Left lung (tissue), 10 donors: ENCODE data around the gene MRPL9. TPM values are rescaled to one million over a fixed set of nuclear protein-coding genes. Genes with fewer than 3 reads are reported as not detected.

Experiments used
- ATAC-seq: fragments of 200-7000 bp; cut with Tn5 transposase; one replicate; pipeline ENCODE4 v1.9.1; 2020; ENCODE audit warnings: moderate library complexity
- DNase-seq, 4 donors: peaks; one replicate each; pipeline ENCODE4 v3.0.0-alpha.2; 2013 to 2020
- H3K27ac ChIP-seq, 2 donors: fragments of 200-600 bp; sonication (generic) in 1 of 2; one replicate each; pipeline versions ENCODE4 v1.5.0 to v1.8.0; 2020 to 2021
- H3K27me3 ChIP-seq, 2 donors: fragments of 200-600 bp; sonication (generic) in 1 of 2; one replicate each; pipeline versions ENCODE4 v1.5.0 to v1.8.0; 2020 to 2021
- H3K36me3 ChIP-seq, 2 donors: fragments of 200-600 bp; sonication (generic) in 1 of 2; one replicate each; pipeline versions ENCODE4 v1.5.0 to v1.8.0; 2020 to 2021
- H3K4me1 ChIP-seq, 2 donors: fragments of 200-600 bp; one replicate each; pipeline ENCODE4 v1.8.0; 2021
- H3K4me3 ChIP-seq, 2 donors: fragments of 200-600 bp; sonication (generic) in 1 of 2; one replicate each; pipeline versions ENCODE4 v1.5.0 to v1.8.0; 2020 to 2021; ENCODE audit warnings: mild to moderate bottlenecking in 1 of 2
- H3K9me3 ChIP-seq, 2 donors: fragments of 200-600 bp; sonication (generic) in 1 of 2; one replicate each; pipeline versions ENCODE4 v1.5.0 to v1.8.0; 2020 to 2021
- intact Hi-C, 2 donors: fragments of 100-400 bp; cut with DNase I; formaldehyde crosslinking; loops; one replicate each; pipeline versions ENCODE4 v1.11.2 to v1.14.2; 2022
- polyA plus RNA-seq, 6 donors: library from polyadenylated mRNA; unstranded; fragments of 120-200 nt; gene quantifications; one replicate each; pipeline ENCODE4 v1.2.1, GENCODE V29; 2013; ENCODE audit not compliant: insufficient read length in 6 of 6
- total RNA-seq, 2 donors: library from RNA; stranded (reverse); fragmentation: NEBNext Ultra II Directional; extraction: Animal tissue kit (Norgen Biotek cat#: 25700); gene quantifications; one replicate each; pipeline ENCODE4 v1.2.1, GENCODE V29; 2021
- TF ChIP-seq, protein P1 (sequence below), 2 donors: fragments of 200-600 bp; sonication (generic) in 1 of 2; IDR thresholded peaks; one replicate each; pipeline versions ENCODE4 v1.5.0 to v1.8.0; 2021; ENCODE audit warnings: antibody characterized with exemption in 2 of 2
- donor health status: DM: no; HTN: yes; CAD: no.
- donor health status: DM: no; HTN: no; CAD: no.

The MRPL9 gene
- total and polyA plus RNA-seq, 8 donors = 42.5 to 132 (median 117) TPM

DNA sequence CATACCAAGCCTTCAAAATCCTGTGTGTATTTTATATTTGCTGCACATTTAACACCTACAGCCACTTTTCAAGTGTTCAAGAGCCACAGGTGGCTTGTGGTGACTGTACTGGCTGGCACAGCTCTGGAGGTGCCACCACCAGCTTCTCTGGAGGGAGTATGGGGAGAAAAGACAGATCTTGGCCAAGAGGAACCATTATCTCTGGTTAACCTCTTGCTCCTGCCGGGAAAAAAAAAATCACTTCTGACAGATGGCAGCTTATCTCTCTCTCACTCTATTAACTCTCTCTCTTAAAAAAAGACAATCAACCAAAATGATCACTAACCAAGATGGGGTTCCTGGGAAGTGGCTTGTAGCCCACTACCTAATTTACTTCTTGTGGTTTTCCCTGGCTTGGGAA lies 43.2 kb downstream of the MRPL9 start:
- TF ChIP-seq, protein P1, sequence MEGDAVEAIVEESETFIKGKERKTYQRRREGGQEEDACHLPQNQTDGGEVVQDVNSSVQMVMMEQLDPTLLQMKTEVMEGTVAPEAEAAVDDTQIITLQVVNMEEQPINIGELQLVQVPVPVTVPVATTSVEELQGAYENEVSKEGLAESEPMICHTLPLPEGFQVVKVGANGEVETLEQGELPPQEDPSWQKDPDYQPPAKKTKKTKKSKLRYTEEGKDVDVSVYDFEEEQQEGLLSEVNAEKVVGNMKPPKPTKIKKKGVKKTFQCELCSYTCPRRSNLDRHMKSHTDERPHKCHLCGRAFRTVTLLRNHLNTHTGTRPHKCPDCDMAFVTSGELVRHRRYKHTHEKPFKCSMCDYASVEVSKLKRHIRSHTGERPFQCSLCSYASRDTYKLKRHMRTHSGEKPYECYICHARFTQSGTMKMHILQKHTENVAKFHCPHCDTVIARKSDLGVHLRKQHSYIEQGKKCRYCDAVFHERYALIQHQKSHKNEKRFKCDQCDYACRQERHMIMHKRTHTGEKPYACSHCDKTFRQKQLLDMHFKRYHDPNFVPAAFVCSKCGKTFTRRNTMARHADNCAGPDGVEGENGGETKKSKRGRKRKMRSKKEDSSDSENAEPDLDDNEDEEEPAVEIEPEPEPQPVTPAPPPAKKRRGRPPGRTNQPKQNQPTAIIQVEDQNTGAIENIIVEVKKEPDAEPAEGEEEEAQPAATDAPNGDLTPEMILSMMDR (IDR thresholded peaks at IDR 0.05) = no peak
- ATAC-seq (no peak), DNase-seq (no peak)
- peak overlapping the region in 1 of 2 donors; percentile 50 for H3K27ac ChIP-seq
- H3K4me3 ChIP-seq = no peak overlapping the region
- no peaks in the 10 kb centered on the region for H3K9me3 ChIP-seq
- intact Hi-C loops = no loop called here
- H3K27me3 ChIP-seq = peaks cover 17 to 94% of the 10 kb centered on the region in 2 donors
- H3K36me3 ChIP-seq = no peaks in the 10 kb centered on the region
- peaks cover 14 to 22% of the 10 kb centered on the region in 2 donors for H3K4me1 ChIP-seq

DNA sequence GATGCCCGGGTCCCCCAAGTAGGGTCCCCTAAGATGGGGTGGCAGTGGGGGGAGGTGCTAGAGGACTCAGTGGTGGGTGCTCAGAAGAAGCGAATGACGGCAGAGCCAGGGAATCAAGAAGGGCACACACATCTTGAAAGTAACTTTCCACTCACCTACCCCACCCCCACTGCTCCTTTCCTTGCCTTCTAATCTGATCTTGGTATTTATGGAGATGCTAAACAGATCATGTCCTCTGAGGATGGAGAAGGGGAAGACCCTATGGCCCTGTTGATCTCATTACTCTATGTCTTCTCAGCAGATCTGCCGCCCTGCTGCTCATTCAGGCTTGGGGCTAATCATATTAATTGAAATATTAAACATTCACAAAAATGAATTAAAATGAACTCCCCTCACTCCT lies 44.6 kb downstream of the MRPL9 start:
- H3K9me3 ChIP-seq = no peaks in the 10 kb centered on the region
- intact Hi-C loops = no loop called here
- ATAC-seq (no peak), DNase-seq (no peak)
- H3K36me3 ChIP-seq = no peaks in the 10 kb centered on the region
- no peak overlapping the region for H3K4me3 ChIP-seq
- H3K27ac ChIP-seq = no peak overlapping the region
- TF ChIP-seq, protein P1 (IDR thresholded peaks at IDR 0.05) = no peak
- peaks cover 14 to 22% of the 10 kb centered on the region in 2 donors for H3K4me1 ChIP-seq
- peaks cover 17 to 98% of the 10 kb centered on the region in 2 donors for H3K27me3 ChIP-seq

DNA sequence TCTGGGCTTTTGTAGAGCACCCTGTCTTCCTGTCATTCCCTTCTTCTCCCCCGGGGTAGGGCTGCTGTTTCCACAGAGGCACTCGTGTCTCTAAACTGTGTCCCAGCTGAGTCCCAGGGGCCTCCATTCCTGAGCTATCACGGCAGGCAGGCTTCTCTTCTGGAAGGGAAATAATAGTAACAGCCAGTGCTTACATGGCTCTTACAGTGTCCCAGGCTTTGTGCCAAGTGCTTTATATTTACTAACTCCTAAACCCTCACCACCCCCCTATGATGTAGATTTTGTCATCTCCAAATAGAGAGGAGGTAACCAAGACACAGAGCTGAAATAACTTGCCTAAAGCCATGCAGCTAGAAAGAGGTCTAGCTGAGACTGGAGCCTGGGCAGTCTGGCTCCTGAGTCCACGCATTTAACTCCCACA lies 45.3 kb downstream of the MRPL9 start:
- DNase-seq = peak in 1 of 4 donors; percentile 51
- H3K36me3 ChIP-seq = no peaks in the 10 kb centered on the region
- peaks cover 14 to 22% of the 10 kb centered on the region in 2 donors for H3K4me1 ChIP-seq
- peaks cover 17 to 92% of the 10 kb centered on the region in 2 donors for H3K27me3 ChIP-seq
- intact Hi-C loops = no loop called here
- ATAC-seq = no peak
- no peak overlapping the region for H3K4me3 ChIP-seq
- TF ChIP-seq, protein P1 (IDR thresholded peaks at IDR 0.05) = no peak
- no peaks in the 10 kb centered on the region for H3K9me3 ChIP-seq
- H3K27ac ChIP-seq = no peak overlapping the region

DNA sequence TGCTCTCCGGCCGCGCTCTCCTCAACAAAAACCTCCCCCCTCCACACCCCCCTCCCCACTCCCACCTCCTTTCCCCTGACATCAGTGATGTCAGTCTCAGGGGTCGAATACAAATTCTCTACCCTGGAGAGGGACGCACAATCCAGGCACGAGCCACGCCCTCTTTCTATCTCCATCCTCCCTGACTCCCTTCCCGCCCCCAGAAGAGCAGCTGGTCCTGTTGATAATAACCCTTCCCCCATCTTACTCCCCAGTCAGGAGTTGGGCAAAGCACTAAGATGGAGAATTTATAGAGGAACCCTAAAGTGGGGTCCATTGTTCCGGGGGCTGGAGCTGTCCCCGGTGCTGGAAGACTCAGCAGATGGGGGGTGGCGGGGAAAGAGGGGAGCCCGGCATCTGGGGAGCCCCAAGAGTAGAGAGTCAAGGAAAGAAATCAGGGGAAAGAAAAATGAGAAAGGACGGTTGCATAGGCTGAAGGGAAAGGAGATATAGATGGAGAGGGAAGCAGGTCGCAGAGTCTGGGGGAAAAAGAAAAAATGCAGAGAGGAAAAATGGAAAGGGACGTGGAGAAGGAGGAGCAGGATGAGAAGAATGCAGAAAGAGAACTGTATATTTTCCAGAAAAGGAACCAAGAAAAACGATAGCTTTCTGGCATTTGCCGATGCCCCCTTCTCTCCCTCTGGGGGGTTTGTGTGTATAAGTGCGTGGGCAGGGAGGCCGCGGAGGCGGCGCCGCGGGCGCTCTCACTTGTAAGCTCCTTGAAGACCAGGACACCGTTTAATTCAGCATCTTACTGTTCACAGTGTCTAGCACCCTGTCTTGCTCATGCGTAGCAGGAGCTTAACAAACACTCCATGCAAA lies 46.3 kb downstream of the MRPL9 start, which contains the start of gene CELF3:
TSS of gene CELF3 (minus strand) at position 33 of the 861 bp plus-strand sequence. CDS start 783 bp downstream, outside the sequence.
- Histone ChIP-seq H3K4me1 (peaks cover 12 to 19% of the 10 kb centered on the region in 2 donors), H3K27me3 (peaks cover 17 to 92% of the 10 kb centered on the region in 2 donors), H3K36me3 (no peaks in the 10 kb centered on the region), H3K9me3 (no peaks in the 10 kb centered on the region), H3K27ac (no peak within 1 kb of the TSS), H3K4me3 (no peak within 1 kb of the TSS)
- no peak for ATAC-seq
- TF ChIP-seq, protein P1 (IDR thresholded peaks at IDR 0.05) = no peak
- intact Hi-C loops = no loop called here
- DNase-seq = peak in 1 of 4 donors; percentile 28

DNA sequence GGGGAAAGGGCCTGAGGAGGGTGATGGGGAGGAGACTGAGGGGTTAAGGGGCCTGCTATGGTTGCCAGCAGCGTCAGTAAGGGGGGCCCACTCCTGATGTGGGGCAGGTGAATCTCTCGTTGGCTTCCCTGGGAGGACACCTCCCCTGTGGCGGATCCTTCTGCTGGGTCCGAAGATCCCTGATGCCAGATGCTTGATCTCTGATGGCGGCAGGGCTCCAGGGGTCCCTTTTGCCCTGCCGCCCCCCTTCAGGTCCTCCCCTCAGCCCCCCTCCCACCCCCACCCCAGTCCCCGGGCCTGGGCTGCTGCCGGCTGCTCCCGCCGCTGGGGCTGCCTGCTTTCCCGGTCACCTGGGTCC lies 46.9 kb downstream of the MRPL9 start:
- TF ChIP-seq, protein P1 (IDR thresholded peaks at IDR 0.05) = no peak
- no peak for DNase-seq
- no peak overlapping the region for H3K27ac ChIP-seq
- ATAC-seq = no peak
- H3K4me1 ChIP-seq = peaks cover 6 to 13% of the 10 kb centered on the region in 2 donors
- no peak overlapping the region for H3K4me3 ChIP-seq
- H3K36me3 ChIP-seq = no peaks in the 10 kb centered on the region
- peaks cover 17 to 88% of the 10 kb centered on the region in 2 donors for H3K27me3 ChIP-seq
- intact Hi-C loops = no loop called here
- H3K9me3 ChIP-seq = no peaks in the 10 kb centered on the region
